Gastroesophageal sphincter (tissue), 4 donors: ENCODE measurements around the gene PYGM. TPM values are rescaled to one million over a fixed set of nuclear protein-coding genes. Genes with fewer than 3 reads are reported as not detected.
A peak's percentile ranks its signal among the peaks of the same experiment; 100 is the strongest.

Experiments
- ATAC-seq: fragments of 150-250 bp; one replicate; pipeline ENCODE4 v1.9.1; 2016; ENCODE audit warnings: mild to moderate bottlenecking, moderate library complexity
- H3K27ac ChIP-seq, 4 donors: fragments of 200-600 bp; sonication (generic) in 3 of 4; 1 replicate in 3 of 4; 2 replicates in 1 of 4; pipeline ENCODE4 v1.5.1; 2016 to 2019
- H3K27me3 ChIP-seq: fragments of 200-600 bp; sonication (generic); one replicate; pipeline ENCODE4 v1.5.1; 2019
- H3K36me3 ChIP-seq, 2 donors: fragments of 200-600 bp; sonication (generic); one replicate each; pipeline ENCODE4 v1.5.1; 2019; ENCODE audit warnings: control low read depth in 1 of 2
- H3K4me1 ChIP-seq, 3 donors: fragments of 200-600 bp; sonication (generic); 1 replicate in 2 of 3; 2 replicates in 1 of 3; pipeline ENCODE4 v1.5.1; 2016 to 2019; ENCODE audit warnings: control low read depth in 2 of 3
- H3K4me3 ChIP-seq, 2 donors: fragments of 200-600 bp; sonication (generic); one replicate each; pipeline ENCODE4 v1.5.1; 2019; ENCODE audit warnings: mild to moderate bottlenecking in 1 of 2, moderate library complexity in 1 of 2
- H3K9me3 ChIP-seq, 3 donors: fragments of 200-600 bp; sonication (generic); one replicate each; pipeline ENCODE4 v1.5.1; 2017 to 2019; ENCODE audit warnings: control low read depth in 2 of 3
- EP300 ChIP-seq: sonication (generic); formaldehyde crosslinking; IDR thresholded peaks from one replicate; pipeline ENCODE4 v1.6.1; 2017; ENCODE audit warnings: antibody characterized with exemption, mild to moderate bottlenecking
- POLR2A ChIP-seq, 2 donors: fragments of 450-650 bp; IDR thresholded peaks; one replicate each; pipeline ENCODE4 v1.6.1; 2017; ENCODE audit warnings: antibody characterized with exemption in 2 of 2, mild to moderate bottlenecking in 2 of 2, moderate library complexity in 1 of 2
- POLR2AphosphoS5 ChIP-seq: sonication (generic); formaldehyde crosslinking; IDR thresholded peaks from one replicate; pipeline ENCODE4 v1.6.1; 2017; ENCODE audit warnings: antibody characterized with exemption
- WGBS, 2 donors: methylation state at CpG; one replicate each; pipeline ENCODE4 v1.1.5; 2018; ENCODE audit warnings: low coverage in 1 of 2; 5-methylcytosine and 5-hydroxymethylcytosine counted together
- total RNA-seq, 4 donors: library from RNA; depleted of rRNA; stranded (reverse); fragments of >200 nt; gene quantifications; one replicate each; pipeline ENCODE4 v1.1.0, GENCODE V29; 2016
- TF ChIP-seq, protein P1 (sequence below), 4 experiments: fragments of 200-600 bp in 2 of 4; fragments of 450-650 bp in 2 of 4; sonication (generic) in 1 of 4; IDR thresholded peaks; one replicate each; pipeline ENCODE4 v1.5.1; 2017 to 2019; ENCODE audit warnings: antibody characterized with exemption in 4 of 4, mild to moderate bottlenecking in 2 of 4, moderate library complexity in 2 of 4

Gene PYGM
- total RNA-seq, 4 donors from 2014 or later, result 10.5 to 55.2 (median 32.8) TPM

DNA sequence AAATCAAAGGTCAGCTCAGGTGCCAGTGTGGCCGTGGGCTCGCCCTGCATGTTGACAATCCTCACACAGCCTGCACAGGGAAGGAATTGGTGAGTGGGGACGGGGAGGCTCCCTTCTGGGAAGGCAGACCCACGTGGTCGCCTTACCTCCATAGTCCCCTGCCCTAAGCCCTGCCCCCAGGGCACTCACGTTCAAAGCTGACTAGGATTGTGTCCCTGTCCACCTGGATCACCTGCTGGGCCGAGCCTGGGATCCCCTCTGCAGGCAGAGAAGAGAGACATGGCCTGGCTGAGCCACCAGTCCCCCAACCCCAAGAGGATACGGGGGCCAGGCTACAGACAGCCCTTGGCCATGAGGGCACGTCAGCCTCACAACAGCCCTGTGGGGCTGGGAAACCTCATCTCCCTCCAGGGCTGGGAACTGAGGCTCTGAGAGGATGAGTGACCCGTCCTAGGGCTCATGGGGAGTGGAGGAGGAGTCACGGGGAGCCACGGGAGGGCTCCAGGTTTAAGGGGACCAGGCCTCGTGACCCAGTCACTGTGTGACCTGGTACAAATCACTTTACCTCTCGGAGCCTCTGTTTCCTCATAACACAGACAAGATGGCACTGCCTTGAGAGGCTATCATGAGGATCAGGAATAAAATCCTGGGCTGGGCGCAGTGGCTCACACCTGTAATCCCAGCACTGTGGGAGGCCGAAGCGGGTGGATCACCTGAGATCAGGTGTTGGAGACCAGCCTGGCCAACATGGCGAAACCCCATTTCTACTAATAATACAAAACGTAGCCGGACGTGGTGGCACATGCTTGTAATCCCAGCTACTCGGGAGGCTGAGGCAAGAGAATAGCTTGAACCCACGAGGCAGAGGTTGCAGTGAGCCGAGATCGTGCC is 30.7 kb upstream of the PYGM start:
- TF ChIP-seq POLR2A (IDR thresholded peaks at IDR 0.05), result no peak
- no peak for TF ChIP-seq POLR2AphosphoS5
- TF ChIP-seq EP300, result no peak
- TF ChIP-seq, protein P1, sequence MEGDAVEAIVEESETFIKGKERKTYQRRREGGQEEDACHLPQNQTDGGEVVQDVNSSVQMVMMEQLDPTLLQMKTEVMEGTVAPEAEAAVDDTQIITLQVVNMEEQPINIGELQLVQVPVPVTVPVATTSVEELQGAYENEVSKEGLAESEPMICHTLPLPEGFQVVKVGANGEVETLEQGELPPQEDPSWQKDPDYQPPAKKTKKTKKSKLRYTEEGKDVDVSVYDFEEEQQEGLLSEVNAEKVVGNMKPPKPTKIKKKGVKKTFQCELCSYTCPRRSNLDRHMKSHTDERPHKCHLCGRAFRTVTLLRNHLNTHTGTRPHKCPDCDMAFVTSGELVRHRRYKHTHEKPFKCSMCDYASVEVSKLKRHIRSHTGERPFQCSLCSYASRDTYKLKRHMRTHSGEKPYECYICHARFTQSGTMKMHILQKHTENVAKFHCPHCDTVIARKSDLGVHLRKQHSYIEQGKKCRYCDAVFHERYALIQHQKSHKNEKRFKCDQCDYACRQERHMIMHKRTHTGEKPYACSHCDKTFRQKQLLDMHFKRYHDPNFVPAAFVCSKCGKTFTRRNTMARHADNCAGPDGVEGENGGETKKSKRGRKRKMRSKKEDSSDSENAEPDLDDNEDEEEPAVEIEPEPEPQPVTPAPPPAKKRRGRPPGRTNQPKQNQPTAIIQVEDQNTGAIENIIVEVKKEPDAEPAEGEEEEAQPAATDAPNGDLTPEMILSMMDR (IDR thresholded peaks at IDR 0.05), result no peak
- no peak overlapping the region for H3K27ac ChIP-seq
- WGBS, 2 donors, result 80 to 89% methylated on average over 2 to 16 of the region's 25 CpGs
- no peak overlapping the region for H3K4me3 ChIP-seq
- no peak for ATAC-seq
- peaks cover 0 to 8% (median 0%) of the 10 kb centered on the region in 3 donors for H3K4me1 ChIP-seq
- no peaks in the 10 kb centered on the region for H3K27me3 ChIP-seq
- H3K9me3 ChIP-seq, result no peaks in the 10 kb centered on the region
- H3K36me3 ChIP-seq, result peaks cover 0 to 50% of the 10 kb centered on the region in 2 donors

DNA sequence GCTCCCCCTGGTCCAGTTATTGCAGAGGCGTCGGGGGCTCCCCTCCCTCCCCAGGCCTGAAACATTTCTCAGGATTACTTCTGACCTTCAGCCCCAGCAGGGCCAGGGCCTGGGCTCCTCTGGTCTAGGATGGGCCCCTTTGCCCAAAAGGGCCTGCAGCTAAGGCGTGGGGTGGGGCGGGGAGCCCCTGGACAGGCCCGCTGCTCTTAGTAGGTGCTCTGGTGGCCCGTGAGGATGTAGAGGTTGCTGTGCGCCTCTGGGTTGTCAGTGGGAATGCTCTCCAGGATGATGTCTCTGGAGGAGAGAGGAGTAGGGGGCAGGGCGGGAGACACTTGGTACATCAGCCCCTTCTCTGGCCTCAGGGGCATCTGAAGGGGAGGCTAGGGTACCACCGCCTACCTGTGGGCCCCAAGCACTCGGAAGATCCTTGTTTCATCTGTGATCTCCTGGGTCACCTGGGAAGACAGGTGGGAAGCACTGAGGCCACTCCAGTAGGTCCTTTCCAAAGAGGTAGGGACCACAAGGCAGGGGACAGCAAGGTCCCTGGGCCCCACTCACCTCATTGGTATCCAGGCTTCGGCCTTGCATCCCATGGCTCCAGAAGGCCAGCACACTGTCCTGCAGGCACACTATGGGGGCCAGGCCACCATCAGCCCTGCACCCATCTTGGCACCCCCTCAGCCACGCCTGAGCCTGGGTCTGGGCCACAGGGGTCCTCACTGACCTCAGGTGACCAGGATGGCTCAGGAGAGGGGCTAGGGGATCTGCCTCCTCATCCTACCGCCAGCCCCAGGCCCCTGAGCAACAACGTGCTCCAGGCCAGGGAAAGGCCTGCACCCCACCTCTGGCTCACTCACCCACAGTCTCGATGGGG is 29.8 kb upstream of the PYGM start:
- H3K36me3 ChIP-seq, result peaks cover 0 to 50% of the 10 kb centered on the region in 2 donors
- H3K9me3 ChIP-seq, result no peaks in the 10 kb centered on the region
- H3K4me3 ChIP-seq, result no peak overlapping the region
- ATAC-seq, result no peak
- WGBS, 2 donors, result 69% methylated on average over 4 of the region's 15 CpGs; no CpG with 5 or more reads in 1 of the 2 donors
- no peak for TF ChIP-seq EP300
- TF ChIP-seq, protein P1 (IDR thresholded peaks at IDR 0.05), result no peak
- TF ChIP-seq POLR2A (IDR thresholded peaks at IDR 0.05), result no peak
- TF ChIP-seq POLR2AphosphoS5, result no peak
- peaks cover 0 to 8% (median 0%) of the 10 kb centered on the region in 3 donors for H3K4me1 ChIP-seq
- H3K27ac ChIP-seq, result no peak overlapping the region
- no peaks in the 10 kb centered on the region for H3K27me3 ChIP-seq

DNA sequence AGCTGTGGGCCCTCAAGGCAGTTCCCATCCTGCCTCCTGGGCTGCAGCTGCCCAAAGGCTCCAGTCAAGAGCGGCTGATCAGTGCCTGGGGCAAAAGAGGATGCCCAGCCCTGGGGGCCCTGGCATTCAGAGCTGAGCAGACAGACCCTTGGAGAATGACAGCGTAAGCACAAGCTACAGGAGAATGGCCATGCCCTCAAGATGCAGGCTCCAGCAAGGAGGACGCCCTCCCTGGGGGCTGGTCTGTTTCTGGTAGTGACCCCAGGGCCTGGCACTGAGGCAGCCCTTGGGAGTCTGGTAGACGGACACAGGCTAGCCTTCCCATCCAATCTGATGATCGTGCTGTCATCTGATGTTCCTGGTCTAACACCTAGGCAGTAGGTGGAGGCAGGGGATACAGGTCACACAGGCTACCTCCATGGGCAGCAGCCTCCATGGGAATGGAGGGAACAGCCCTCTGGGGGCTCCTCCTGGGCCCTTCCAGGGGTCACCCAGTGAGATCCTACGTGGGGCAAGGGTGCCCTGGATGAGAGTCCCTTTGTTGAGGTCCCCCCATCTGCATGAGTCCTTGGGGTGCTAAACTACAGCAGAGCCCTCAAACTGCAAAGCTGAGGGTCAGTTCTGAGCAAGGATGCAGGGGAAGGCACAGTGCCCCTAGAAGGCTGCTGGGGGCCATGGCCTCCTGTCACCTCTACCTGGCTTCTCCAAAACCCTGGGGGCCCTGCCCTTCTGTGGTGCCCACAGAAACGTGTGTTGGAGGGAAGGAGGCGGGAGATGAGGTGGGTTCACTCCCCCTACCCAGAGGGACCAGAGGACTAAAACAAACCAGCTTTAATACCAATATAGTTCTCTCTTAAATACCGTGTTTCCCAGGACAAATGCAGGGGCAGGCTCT is 28.8 kb upstream of the PYGM start:
- Histone ChIP-seq H3K9me3 (no peaks in the 10 kb centered on the region), H3K27me3 (no peaks in the 10 kb centered on the region), H3K4me3 (no peak overlapping the region), H3K27ac (peak overlapping the region in 2 of 4 donors; percentile 28 to 57), H3K36me3 (peaks cover 0 to 50% of the 10 kb centered on the region in 2 donors), H3K4me1 (peaks cover 0 to 8% (median 0%) of the 10 kb centered on the region in 3 donors)
- WGBS, 2 donors, result 68% methylated on average over 3 of the region's 9 CpGs; no CpG with 5 or more reads in 1 of the 2 donors
- TF ChIP-seq, protein P1 (IDR thresholded peaks at IDR 0.05), result no peak
- TF ChIP-seq EP300 (no peak), POLR2AphosphoS5 (no peak), POLR2A (IDR thresholded peaks at IDR 0.05) (no peak)
- no peak for ATAC-seq

DNA sequence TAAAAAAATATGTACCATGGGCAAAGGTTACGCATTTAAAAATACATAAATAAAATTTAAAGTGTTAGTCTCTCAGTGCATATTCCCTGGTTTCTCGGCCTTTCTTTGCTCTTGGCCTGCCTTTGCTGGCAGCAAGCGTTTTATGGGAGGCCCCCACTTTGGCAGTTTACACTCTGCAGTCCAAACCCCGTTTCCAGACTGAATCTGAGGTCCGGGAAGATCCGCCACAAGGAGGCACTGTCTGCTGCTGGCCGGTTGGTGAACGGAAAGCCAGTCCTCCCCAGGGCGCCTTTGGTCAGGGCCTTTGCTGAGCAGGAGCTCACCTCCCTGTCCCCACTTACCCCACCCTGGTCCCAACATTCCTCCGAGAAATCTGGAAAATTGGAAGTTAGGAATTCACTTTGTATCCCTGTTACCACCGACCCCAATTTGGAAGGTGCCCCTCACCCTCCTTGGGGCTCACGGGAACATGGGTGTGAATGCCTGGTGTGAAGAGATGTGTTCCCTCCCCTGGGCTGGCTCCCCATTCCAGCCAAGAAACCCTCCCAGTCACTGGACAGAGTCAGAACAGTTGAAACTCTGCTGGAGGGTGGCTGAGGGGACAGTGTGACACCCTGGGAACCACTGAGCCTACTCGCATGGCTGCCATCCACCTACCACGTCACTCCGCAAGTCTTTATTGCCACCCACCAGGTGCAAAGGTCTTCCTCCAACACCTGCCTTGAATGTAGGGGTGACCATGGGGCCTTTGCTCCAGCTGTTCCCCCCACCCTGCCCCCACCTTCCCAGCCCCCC is 27.9 kb upstream of the PYGM start:
- TF ChIP-seq, protein P1 (IDR thresholded peaks at IDR 0.05), result peak in 3 of 4 experiments; percentile 63 to 76 (median 64)
- TF ChIP-seq EP300 (no peak), POLR2AphosphoS5 (no peak), POLR2A (IDR thresholded peaks at IDR 0.05) (no peak)

More for the DNA sequence above, 27.9 kb upstream of the PYGM start:
- H3K9me3 ChIP-seq, result no peaks in the 10 kb centered on the region
- peaks cover 0 to 8% (median 0%) of the 10 kb centered on the region in 3 donors for H3K4me1 ChIP-seq
- ATAC-seq, result peak; percentile 75
- WGBS, 2 donors, result 38 to 45% methylated on average over 8 of the region's 15 CpGs
- H3K27me3 ChIP-seq, result no peaks in the 10 kb centered on the region
- H3K27ac ChIP-seq, result peak overlapping the region in 3 of 4 donors; percentile 28 to 57 (median 50)
- peaks cover 0 to 43% of the 10 kb centered on the region in 2 donors for H3K36me3 ChIP-seq
- no peak overlapping the region for H3K4me3 ChIP-seq
